Mucosa of rectum (tissue), 2 donors: Measurements from ENCODE around the gene SLC41A3.
"Not testable (repeated sequence)": the region's sequence is repeated elsewhere in the genome, so short reads cannot be mapped to it uniquely, and the experiment has no call there.

Experiments
- H3K27ac ChIP-seq, 2 donors: one replicate each; pipeline ENCODE4 v1.7.0; 2013; ENCODE audit warnings: inconsistent platforms in 2 of 2, low read depth in 2 of 2, low read length in 2 of 2
- H3K27me3 ChIP-seq, 2 donors: one replicate each; pipeline ENCODE4 v1.7.0; 2013; ENCODE audit warnings: low read length in 2 of 2; ENCODE audit not compliant: control insufficient read depth in 2 of 2, insufficient read depth in 2 of 2
- H3K36me3 ChIP-seq, 2 donors: one replicate each; pipeline ENCODE4 v1.7.0; 2013; ENCODE audit warnings: low read length in 2 of 2; ENCODE audit not compliant: control insufficient read depth in 2 of 2, insufficient read depth in 2 of 2
- H3K4me1 ChIP-seq, 2 donors: one replicate each; pipeline ENCODE4 v1.7.0; 2013; ENCODE audit warnings: low read length in 2 of 2, mild to moderate bottlenecking in 1 of 2; ENCODE audit not compliant: control insufficient read depth in 2 of 2, insufficient read depth in 2 of 2
- H3K4me3 ChIP-seq, 2 donors: one replicate each; pipeline ENCODE4 v1.7.0; 2013; ENCODE audit warnings: low read length in 2 of 2
- H3K9ac ChIP-seq, 2 donors: one replicate each; pipeline ENCODE4 v1.7.0; 2013; ENCODE audit warnings: low read length in 2 of 2, low read depth in 1 of 2, mild to moderate bottlenecking in 1 of 2
- H3K9me3 ChIP-seq, 2 donors: one replicate each; pipeline ENCODE4 v1.7.0; 2013; ENCODE audit warnings: low read length in 2 of 2; ENCODE audit not compliant: control insufficient read depth in 2 of 2
- donor health status: healthy.
- donor health status: Normal muscosa, but diverticular disease.

SLC41A3 gene

DNA sequence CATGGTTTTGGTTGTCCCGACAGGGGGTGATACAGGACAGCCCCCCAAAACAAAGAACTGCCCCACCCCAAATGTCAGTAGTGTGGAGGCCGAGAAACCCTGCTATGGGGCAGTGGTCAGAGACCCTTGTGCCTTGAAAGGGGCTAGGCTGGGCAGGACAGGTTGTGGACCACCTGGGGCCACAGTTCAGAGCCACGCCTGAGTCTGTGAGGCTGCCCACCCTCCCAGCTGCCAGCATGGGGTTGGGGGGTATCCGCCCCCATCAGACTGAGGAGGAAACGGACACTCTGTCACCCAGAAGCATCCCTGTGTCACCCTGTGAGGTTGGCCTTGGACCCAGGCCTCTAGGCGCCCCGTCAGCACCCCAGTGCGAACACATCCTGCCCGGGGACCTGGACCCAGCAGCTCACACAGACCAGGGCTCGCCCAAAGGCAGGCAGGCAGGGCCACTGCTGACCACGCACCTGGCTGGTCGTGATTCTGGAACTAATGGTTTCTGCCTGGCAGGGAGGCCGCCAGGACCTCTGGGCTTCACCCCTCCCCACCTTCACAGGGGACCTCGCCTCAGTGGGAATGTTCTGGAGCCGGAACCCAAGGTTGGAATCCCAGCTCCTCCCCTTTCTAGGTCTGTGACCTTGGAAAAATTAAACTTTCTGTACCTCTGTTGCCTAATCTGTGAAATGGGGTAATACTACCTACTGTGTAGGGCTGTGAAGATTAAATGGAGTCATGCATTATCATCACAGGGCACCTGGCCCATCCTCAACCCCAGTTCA is 1.4 kb downstream of the SLC41A3 start:
- H3K4me3 ChIP-seq, result peak overlapping the region in 1 of 2 donors; percentile 73
- no peaks in the 10 kb centered on the region for H3K9me3 ChIP-seq
- no peaks in the 10 kb centered on the region for H3K27me3 ChIP-seq
- no peaks in the 10 kb centered on the region for H3K4me1 ChIP-seq
- H3K27ac ChIP-seq, result no peak overlapping the region
- H3K9ac ChIP-seq, result peak overlapping the region in 1 of 2 donors; percentile 76
- H3K36me3 ChIP-seq, result no peaks in the 10 kb centered on the region

DNA sequence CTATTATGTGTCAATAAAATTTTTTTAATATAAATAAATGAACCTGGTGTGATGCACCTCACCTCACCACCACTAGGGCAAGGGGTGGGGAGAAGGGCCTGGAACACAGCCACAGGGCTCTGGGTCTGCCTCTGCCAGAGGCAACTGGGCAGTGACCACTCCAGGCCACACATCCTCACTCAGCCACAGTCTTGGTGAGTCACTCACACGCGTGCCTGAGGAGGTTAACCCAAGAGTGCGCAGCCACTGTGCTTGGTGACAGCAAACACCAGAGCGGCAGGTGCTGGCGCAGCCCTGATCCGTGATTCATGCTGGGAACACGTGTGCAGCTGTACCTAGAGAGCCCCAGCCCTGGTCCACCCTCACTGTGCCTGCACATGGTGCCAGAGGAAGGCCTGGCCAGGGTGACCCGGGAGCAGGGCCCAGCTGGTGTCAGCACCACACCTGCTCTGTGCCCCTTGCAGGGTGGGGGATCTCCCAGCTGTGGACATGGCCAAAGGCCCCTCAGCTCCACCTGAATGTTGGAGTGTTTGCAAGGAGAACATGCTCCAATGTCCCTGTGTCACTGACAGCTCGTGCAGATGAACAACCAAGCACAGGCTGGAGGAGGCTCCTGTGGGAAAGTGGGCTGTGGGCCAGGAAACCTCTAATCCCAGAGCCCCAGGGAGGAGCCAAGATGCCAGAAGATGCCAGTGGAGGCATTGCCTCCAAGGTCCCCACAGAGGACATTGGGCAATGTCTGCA is 2.1 kb downstream of the SLC41A3 start:
- Histone ChIP-seq H3K4me3 (no peak overlapping the region), H3K4me1 (no peaks in the 10 kb centered on the region), H3K27ac (no peak overlapping the region), H3K27me3 (no peaks in the 10 kb centered on the region), H3K36me3 (no peaks in the 10 kb centered on the region), H3K9ac (no peak overlapping the region), H3K9me3 (no peaks in the 10 kb centered on the region)

DNA sequence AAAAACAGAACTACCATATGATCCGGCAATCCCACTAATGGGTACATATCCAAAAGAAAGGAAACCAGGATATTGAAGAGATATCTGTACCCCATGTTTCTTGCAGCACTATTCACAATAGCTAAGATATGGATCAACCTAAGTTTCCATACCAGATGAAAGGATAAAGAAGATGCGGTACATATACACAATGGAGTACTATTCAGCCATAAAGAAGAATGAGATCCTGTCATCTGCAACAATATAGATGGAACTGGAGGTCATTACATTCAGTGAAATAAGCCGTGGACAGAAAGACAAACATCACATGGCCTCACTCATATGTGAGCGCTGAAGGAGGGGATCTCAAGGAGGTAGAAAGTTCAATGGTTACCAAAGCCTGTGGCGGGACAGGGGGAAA is 3.0 kb downstream of the SLC41A3 start:
- Histone ChIP-seq H3K36me3 (no peaks in the 10 kb centered on the region), H3K9ac (no peak overlapping the region), H3K27ac (no peak overlapping the region), H3K4me3 (no peak overlapping the region), H3K27me3 (no peaks in the 10 kb centered on the region), H3K9me3 (no peaks in the 10 kb centered on the region), H3K4me1 (no peaks in the 10 kb centered on the region)

DNA sequence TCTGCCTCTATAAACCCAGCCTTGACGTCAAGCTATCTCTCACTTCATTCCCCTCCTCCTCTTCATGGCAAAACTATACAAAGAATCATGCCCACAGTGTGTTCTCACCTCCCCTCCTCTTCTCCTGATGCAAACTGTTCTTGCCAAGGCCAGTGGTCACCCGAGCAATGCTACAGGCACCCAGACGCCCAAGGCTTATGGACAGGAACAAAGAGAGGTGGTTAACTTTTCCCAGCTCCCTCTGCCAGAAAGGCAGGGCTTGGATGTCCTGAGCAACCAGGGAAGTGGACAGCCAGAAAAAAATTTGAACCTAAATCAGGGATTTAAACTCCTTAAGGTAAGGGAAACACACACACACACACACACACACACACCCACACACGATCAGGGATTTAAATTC is 5.1 kb downstream of the SLC41A3 start:
- H3K27ac ChIP-seq, result no peak overlapping the region

DNA sequence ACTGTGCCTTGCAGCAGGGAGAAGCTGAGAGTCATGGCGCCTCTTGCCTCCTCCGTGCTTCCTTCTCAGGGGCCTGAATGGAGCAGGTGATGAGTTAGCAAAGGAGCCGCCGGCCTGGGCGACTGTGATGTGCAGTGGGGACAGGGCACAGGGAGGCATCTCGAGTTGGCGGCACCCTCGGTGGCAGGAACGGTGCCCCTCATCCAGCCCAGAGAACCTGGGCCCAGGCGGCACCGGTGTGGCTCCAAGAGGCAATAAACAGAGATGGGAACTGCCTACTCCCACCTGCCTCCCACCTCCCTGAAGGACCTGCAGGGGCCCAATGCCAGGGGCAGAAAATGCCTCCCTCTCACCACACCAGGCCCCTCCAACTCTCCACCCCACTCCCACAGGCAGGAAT is 6.2 kb downstream of the SLC41A3 start:
- no peaks in the 10 kb centered on the region for H3K9me3 ChIP-seq
- H3K4me3 ChIP-seq, result no peak overlapping the region
- no peak overlapping the region for H3K9ac ChIP-seq
- no peaks in the 10 kb centered on the region for H3K27me3 ChIP-seq
- no peaks in the 10 kb centered on the region for H3K4me1 ChIP-seq
- no peaks in the 10 kb centered on the region for H3K36me3 ChIP-seq
- H3K27ac ChIP-seq, result no peak overlapping the region

More for the DNA sequence above, 5.1 kb downstream of the SLC41A3 start:
- H3K9me3 ChIP-seq, result no peaks in the 10 kb centered on the region
- no peak overlapping the region for H3K9ac ChIP-seq
- no peaks in the 10 kb centered on the region for H3K4me1 ChIP-seq
- H3K4me3 ChIP-seq, result no peak overlapping the region
- no peaks in the 10 kb centered on the region for H3K27me3 ChIP-seq
- H3K36me3 ChIP-seq, result no peaks in the 10 kb centered on the region

DNA sequence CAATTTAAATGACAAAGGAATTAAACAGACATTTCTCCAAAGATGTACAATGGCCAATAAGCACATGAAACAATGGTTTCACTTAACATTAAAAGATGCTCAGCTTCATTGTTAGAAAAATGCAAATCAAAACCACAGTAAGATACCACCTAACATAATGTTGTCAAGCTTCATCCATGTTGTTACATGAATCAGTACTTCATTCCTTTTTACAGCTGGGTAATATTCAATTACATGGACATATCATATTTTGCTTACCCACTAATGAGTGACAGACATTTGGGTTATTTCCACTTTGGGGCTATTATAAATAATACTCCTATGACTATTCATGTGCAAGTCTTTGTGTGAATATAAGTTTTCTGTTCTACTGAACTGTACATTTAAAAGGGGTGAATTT is 7.8 kb downstream of the SLC41A3 start:
- H3K27ac ChIP-seq, result no peak overlapping the region
- H3K9me3 ChIP-seq, result no peaks in the 10 kb centered on the region
- no peaks in the 10 kb centered on the region for H3K27me3 ChIP-seq
- H3K4me1 ChIP-seq, result no peaks in the 10 kb centered on the region
- H3K9ac ChIP-seq, result no peak overlapping the region
- no peaks in the 10 kb centered on the region for H3K36me3 ChIP-seq
- H3K4me3 ChIP-seq, result no peak overlapping the region

DNA sequence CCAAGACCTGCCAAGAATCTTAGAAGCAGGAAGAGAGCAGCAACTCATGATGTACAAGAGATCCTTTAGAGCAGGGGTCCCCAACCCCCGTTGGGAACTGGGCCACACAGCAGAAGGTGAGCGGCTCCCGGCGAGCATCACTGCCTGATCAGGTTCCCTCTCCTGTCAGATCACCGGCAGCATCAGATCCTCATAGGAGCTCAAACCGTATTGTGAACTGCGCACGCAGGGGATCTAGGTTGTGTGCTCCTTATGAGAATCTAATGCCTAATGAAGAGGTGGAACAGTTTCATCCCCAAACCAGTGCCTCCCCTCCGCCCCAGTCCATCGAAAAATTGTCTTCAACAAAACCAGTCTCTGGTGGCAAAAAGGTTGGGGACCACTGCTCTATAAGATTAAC is 13.8 kb downstream of the SLC41A3 start:
- Histone ChIP-seq H3K27me3 (no peaks in the 10 kb centered on the region), H3K9me3 (no peaks in the 10 kb centered on the region), H3K36me3 (peaks cover 0 to 2% of the 10 kb centered on the region in 2 donors), H3K27ac (no peak overlapping the region), H3K4me3 (no peak overlapping the region), H3K4me1 (no peaks in the 10 kb centered on the region), H3K9ac (no peak overlapping the region)

DNA sequence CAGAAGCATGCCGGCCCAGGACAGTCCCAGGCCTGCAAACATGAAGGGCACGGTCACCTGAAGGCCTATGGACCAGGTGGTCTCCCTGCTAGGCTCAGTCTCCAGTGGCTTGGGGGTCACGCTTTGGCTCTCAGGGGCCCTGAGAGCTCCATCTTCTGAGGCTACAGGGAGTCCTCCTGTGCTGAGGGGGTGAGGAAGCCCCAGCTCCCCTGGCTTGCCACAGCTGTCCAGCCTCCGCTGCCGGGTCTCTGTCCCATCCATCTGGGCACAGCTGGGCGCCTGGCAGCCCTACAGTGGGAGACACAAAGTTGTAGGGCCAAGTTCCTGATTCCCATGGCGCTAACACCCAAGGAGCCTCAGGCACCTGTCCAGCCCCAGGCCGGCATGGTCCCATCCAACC is 16.0 kb downstream of the SLC41A3 start:
- Histone ChIP-seq H3K27ac (no peak overlapping the region), H3K4me1 (no peaks in the 10 kb centered on the region), H3K9me3 (no peaks in the 10 kb centered on the region), H3K9ac (no peak overlapping the region), H3K36me3 (peaks cover 0 to 2% of the 10 kb centered on the region in 2 donors), H3K4me3 (no peak overlapping the region), H3K27me3 (no peaks in the 10 kb centered on the region)

DNA sequence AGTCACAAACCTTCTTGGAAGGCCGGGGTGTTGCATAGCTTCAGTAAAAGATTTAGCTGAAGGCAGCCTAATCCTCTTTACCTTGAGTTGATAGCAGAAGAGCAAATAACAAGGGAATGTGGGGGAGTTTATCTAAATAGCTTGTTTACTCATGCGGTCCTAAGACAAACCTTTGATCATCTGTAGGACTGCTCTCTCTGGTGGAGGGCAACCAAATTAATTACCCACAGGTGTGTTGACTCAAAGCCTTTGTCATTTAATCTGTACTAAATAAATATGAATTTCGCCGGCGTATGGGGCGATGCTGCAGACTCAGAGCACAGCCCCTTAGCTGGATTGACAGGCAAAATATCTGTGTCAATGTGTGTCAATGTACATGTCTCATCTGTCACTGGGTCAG is 17.2 kb downstream of the SLC41A3 start:
- not testable (repeated sequence) for H3K4me1 ChIP-seq, H3K36me3 ChIP-seq, H3K27ac ChIP-seq, H3K27me3 ChIP-seq, H3K9me3 ChIP-seq, H3K9ac ChIP-seq, H3K4me3 ChIP-seq

DNA sequence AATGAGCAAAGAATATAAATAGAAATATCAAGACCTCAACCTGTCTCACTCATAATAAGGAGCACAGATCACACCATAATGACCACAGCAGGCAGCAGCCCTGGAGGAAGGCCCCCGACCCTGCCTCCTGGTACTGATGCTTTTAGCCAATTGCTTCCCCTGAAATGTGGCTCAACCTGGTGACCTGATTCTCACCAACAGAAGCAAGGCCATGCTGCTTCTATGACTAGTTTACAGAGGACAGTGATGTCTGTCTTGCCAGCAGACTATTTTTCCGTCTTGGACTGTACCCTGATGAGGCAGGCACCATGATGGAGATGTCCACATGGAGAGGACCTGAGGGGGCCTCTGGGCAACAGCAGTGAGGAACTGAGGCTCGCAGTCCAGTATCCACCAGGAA is 18.0 kb downstream of the SLC41A3 start:
- Histone ChIP-seq H3K36me3 (peaks cover 0 to 2% of the 10 kb centered on the region in 2 donors), H3K9me3 (no peaks in the 10 kb centered on the region), H3K4me3 (no peak overlapping the region), H3K27ac (no peak overlapping the region), H3K9ac (no peak overlapping the region), H3K27me3 (no peaks in the 10 kb centered on the region), H3K4me1 (no peaks in the 10 kb centered on the region)
